CD14-positive monocyte (primary cell): Measurements from ENCODE around the gene ANKRD53. TPM values are rescaled to one million over a fixed set of nuclear protein-coding genes. Genes with fewer than 3 reads are reported as not detected.

ENCODE experiments used
- DNase-seq, 3 donors: peaks; one replicate each; pipeline ENCODE4 v3.0.0-alpha.2; 2011 to 2022
- H2AFZ ChIP-seq: 2 replicates; pipeline ENCODE4 v1.6.0; 2012; ENCODE audit warnings: mild to moderate bottlenecking, low read depth, low read length, inconsistent platforms; ENCODE audit not compliant: insufficient read depth, poor library complexity, severe bottlenecking
- H3K27ac ChIP-seq, 2 donors: 1 replicate in 1 of 2; 2 replicates in 1 of 2; pipeline ENCODE4 v1.5.1; 2012 to 2013; ENCODE audit warnings: low read length in 2 of 2, control low read depth in 1 of 2, inconsistent platforms in 1 of 2, low read depth in 1 of 2, mild to moderate bottlenecking in 1 of 2
- H3K27me3 ChIP-seq, 2 donors: one replicate each; pipeline versions ENCODE4 v1.6.0 to v1.6.1; 2011 to 2013; ENCODE audit warnings: low read length in 2 of 2; ENCODE audit not compliant: control insufficient read depth in 2 of 2, insufficient read depth in 2 of 2
- H3K36me3 ChIP-seq, 2 donors: replicated peaks in 1 of 2; 1 replicate in 1 of 2; 2 replicates in 1 of 2; pipeline versions ENCODE4 v1.5.1 to v1.6.1; 2012 to 2013; ENCODE audit warnings: low read length in 2 of 2, control low read depth in 1 of 2, inconsistent platforms in 1 of 2, mild to moderate bottlenecking in 1 of 2; ENCODE audit not compliant: insufficient read depth in 2 of 2, control insufficient read depth in 1 of 2
- H3K4me1 ChIP-seq, 2 donors: 1 replicate in 1 of 2; 2 replicates in 1 of 2; pipeline versions ENCODE4 v1.5.1 to v1.6.1; 2012 to 2013; ENCODE audit warnings: low read length in 2 of 2, control low read depth in 1 of 2, inconsistent platforms in 1 of 2, mild to moderate bottlenecking in 1 of 2, moderate library complexity in 1 of 2; ENCODE audit not compliant: insufficient read depth in 2 of 2, control insufficient read depth in 1 of 2
- H3K4me2 ChIP-seq: replicated peaks from 2 replicates; pipeline ENCODE3; 2012; ENCODE audit warnings: low read length, moderate library complexity, mild to moderate bottlenecking; ENCODE audit not compliant: poor library complexity, severe bottlenecking; ENCODE audit errors: extremely low read depth
- H3K4me3 ChIP-seq, 3 experiments: fragments of 200-600 bp in 1 of 3; sonication (generic) in 1 of 3; replicated peaks in 1 of 3; 1 replicate in 2 of 3; 2 replicates in 1 of 3; pipeline ENCODE4 v1.5.1; 2011 to 2013; ENCODE audit warnings: low read length in 3 of 3, mild to moderate bottlenecking in 3 of 3, control low read depth in 2 of 3, low read depth in 2 of 3, inconsistent platforms in 1 of 3, moderate library complexity in 1 of 3
- H3K79me2 ChIP-seq: 2 replicates; pipeline ENCODE4 v1.6.0; 2012; ENCODE audit warnings: mild to moderate bottlenecking, control low read depth, inconsistent platforms, low read length, moderate library complexity; ENCODE audit not compliant: insufficient read depth
- H3K9ac ChIP-seq: 2 replicates; pipeline ENCODE4 v1.6.0; 2017; ENCODE audit warnings: low read length, mild to moderate bottlenecking; ENCODE audit not compliant: insufficient read depth, poor library complexity, severe bottlenecking
- H3K9me3 ChIP-seq, 2 donors: replicated peaks in 1 of 2; 1 replicate in 1 of 2; 2 replicates in 1 of 2; pipeline versions ENCODE4 v1.5.1 to v1.6.1; 2012 to 2013; ENCODE audit warnings: low read length in 2 of 2, control low read depth in 1 of 2; ENCODE audit not compliant: control insufficient read depth in 1 of 2, insufficient read depth in 1 of 2
- H4K20me1 ChIP-seq: 2 replicates; pipeline ENCODE4 v1.6.0; 2012; ENCODE audit warnings: mild to moderate bottlenecking, low read length, control low read depth, moderate library complexity; ENCODE audit not compliant: insufficient read depth
- H3K27ac Mint-ChIP-seq, 7 donors: one replicate each; pipeline ENCODE4 v1.8.0; 2020; ENCODE audit warnings: mild to moderate bottlenecking in 7 of 7, mixed read lengths in 7 of 7, moderate library complexity in 6 of 7, inconsistent platforms in 2 of 7
- H3K27me3 Mint-ChIP-seq, 3 donors: one replicate each; pipeline ENCODE4 v1.8.0; 2021 to 2022; ENCODE audit warnings: low read depth in 3 of 3, mild to moderate bottlenecking in 3 of 3, mixed read lengths in 3 of 3, moderate library complexity in 3 of 3, inconsistent platforms in 1 of 3
- H3K36me3 Mint-ChIP-seq, 2 donors: one replicate each; pipeline ENCODE4 v1.8.0; 2020; ENCODE audit warnings: mixed read lengths in 2 of 2, inconsistent platforms in 1 of 2, mild to moderate bottlenecking in 1 of 2
- H3K4me1 Mint-ChIP-seq: one replicate; pipeline ENCODE4 v1.8.0; 2020; ENCODE audit warnings: mild to moderate bottlenecking, mixed read lengths
- H3K4me3 Mint-ChIP-seq, 2 donors: one replicate each; pipeline ENCODE4 v1.8.0; 2020; ENCODE audit warnings: mild to moderate bottlenecking in 2 of 2, mixed read lengths in 2 of 2, moderate library complexity in 1 of 2
- H3K9me3 Mint-ChIP-seq, 7 donors: one replicate each; pipeline ENCODE4 v1.8.0; 2020 to 2022; ENCODE audit warnings: mixed read lengths in 7 of 7, mild to moderate bottlenecking in 6 of 7, moderate library complexity in 6 of 7, inconsistent platforms in 2 of 7
- WGBS: methylation state at CpG from one replicate; pipeline ENCODE4 v1.1.5; 2013; ENCODE audit warnings: missing lambda C conversion rate; ENCODE audit not compliant: insufficient coverage; 5-methylcytosine and 5-hydroxymethylcytosine counted together
- intact Hi-C, 2 donors: fragments of 100-400 bp; cut with micrococcal nuclease; formaldehyde crosslinking; loops; one replicate each; pipeline versions ENCODE4 v1.15.0 to v1.15.1; 2023
- polyA plus RNA-seq, 3 donors: library from polyadenylated mRNA; depleted of rRNA in 1 of 3; unstranded in 2 of 3; stranded (reverse) in 1 of 3; fragments of 300-500 nt in 2 of 3; fragments of >200 nt in 1 of 3; fragmentation: Illumina TruSeq in 2 of 3; gene quantifications; 1 replicate in 2 of 3; 2 replicates in 1 of 3; pipeline ENCODE4 v1.2.3, GENCODE V29; 2012 to 2021
- TF ChIP-seq, protein P1 (sequence below): fragments of 200-600 bp; IDR thresholded peaks from one replicate; pipeline ENCODE4 v1.8.0; 2022; ENCODE audit warnings: antibody characterized with exemption, mild to moderate bottlenecking

ANKRD53 gene
- polyA plus RNA-seq, 3 donors: 0.12 TPM; not detected in 2

DNA sequence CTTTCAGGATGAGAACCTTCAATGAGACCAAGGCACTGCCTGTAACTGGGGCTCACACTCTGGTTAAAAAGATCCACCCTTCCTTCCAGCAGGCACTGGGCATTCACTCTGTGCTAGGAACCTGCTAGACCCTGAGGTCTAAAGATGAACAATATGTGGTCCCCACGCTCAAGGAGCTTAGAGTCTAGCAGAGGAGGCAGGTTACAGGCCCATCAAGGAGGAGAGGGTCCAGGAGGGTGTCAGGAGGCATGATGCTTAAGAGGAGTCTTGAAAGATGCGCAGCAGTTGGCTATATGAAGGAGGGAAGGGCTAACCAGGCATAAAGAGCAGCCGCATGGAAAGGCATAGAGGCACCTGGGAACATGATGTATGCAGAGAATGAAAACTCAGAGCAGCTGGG is 4.5 kb downstream of the ANKRD53 start:
- Histone ChIP-seq H3K9me3 (no peaks in the 10 kb centered on the region), H3K36me3 (peaks cover 17 to 21% of the 10 kb centered on the region in 2 donors), H3K79me2 (no peaks in the 10 kb centered on the region), H3K4me3 (no peak overlapping the region), H3K4me1 (peaks cover 16 to 23% of the 10 kb centered on the region in 2 donors), H3K4me2 (no peak overlapping the region), H4K20me1 (peaks cover 29% of the 10 kb centered on the region), H3K27me3 (peaks cover 2 to 15% of the 10 kb centered on the region in 2 donors), H2AFZ (no peak overlapping the region), H3K9ac (no peak overlapping the region), H3K27ac (no peak overlapping the region)
- Mint-ChIP-seq H3K9me3 (peaks cover 0 to 3% (median 0%) of the 10 kb centered on the region in 7 donors), H3K27me3 (peaks cover 11 to 17% (median 11%) of the 10 kb centered on the region in 3 donors), H3K4me3 (no peak overlapping the region), H3K4me1 (peaks cover 26% of the 10 kb centered on the region), H3K36me3 (peaks cover 39 to 47% of the 10 kb centered on the region in 2 donors), H3K27ac (no peak overlapping the region)
- 94% methylated on average over 3 of the region's 3 CpGs for WGBS
- TF ChIP-seq, protein P1, sequence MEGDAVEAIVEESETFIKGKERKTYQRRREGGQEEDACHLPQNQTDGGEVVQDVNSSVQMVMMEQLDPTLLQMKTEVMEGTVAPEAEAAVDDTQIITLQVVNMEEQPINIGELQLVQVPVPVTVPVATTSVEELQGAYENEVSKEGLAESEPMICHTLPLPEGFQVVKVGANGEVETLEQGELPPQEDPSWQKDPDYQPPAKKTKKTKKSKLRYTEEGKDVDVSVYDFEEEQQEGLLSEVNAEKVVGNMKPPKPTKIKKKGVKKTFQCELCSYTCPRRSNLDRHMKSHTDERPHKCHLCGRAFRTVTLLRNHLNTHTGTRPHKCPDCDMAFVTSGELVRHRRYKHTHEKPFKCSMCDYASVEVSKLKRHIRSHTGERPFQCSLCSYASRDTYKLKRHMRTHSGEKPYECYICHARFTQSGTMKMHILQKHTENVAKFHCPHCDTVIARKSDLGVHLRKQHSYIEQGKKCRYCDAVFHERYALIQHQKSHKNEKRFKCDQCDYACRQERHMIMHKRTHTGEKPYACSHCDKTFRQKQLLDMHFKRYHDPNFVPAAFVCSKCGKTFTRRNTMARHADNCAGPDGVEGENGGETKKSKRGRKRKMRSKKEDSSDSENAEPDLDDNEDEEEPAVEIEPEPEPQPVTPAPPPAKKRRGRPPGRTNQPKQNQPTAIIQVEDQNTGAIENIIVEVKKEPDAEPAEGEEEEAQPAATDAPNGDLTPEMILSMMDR: no peak
- peak in 1 of 3 donors; percentile 2 for DNase-seq
- intact Hi-C loops: no loop called here

DNA sequence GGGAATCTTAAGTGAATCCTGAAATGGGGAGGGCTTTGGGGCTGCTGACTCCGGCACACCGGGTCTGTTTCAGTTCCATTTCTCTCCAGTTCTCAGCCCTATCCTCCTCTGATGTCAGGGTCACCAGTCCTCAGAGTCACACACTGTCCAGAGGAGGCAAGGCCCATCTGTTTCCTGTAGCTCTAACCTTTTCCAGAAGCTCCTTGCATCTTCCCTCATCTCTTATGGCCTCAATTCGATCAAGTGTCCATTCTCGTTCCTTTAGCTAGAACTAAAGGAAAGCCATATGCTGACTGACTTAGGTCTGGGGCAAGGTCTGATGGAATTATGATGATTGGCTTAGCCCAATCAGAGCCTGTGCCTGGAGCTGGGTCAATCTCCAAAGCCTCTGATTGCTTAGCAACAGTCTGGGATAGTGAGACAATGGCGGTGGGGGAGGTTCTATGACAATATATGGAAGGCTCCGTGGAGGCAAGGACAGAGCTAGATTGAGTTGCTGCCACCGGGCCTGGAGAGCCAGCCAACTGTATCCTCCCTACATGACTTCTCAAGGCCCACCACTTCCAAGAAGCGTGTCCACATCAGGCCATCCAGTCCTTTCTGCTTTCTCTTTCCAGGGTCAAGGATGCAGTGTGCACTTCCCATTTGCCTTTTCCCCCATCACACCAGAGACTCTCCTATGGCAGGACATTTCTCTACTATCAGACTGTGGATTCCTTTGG is 5.2 kb downstream of the ANKRD53 start:
- Histone ChIP-seq H3K79me2 (no peaks in the 10 kb centered on the region), H3K36me3 (peaks cover 24 to 28% of the 10 kb centered on the region in 2 donors), H3K4me3 (no peak overlapping the region), H2AFZ (no peak overlapping the region), H3K9ac (no peak overlapping the region), H3K4me1 (peaks cover 9 to 16% of the 10 kb centered on the region in 2 donors), H3K4me2 (no peak overlapping the region), H4K20me1 (peaks cover 29% of the 10 kb centered on the region), H3K27ac (no peak overlapping the region), H3K9me3 (no peaks in the 10 kb centered on the region), H3K27me3 (peaks cover 2 to 9% of the 10 kb centered on the region in 2 donors)
- intact Hi-C loops: no loop called here
- WGBS: 86% methylated on average over 5 of the region's 8 CpGs
- Mint-ChIP-seq H3K27ac (no peak overlapping the region), H3K4me3 (no peak overlapping the region), H3K27me3 (peaks cover 8 to 10% (median 8%) of the 10 kb centered on the region in 3 donors), H3K9me3 (peaks cover 0 to 3% (median 0%) of the 10 kb centered on the region in 7 donors), H3K4me1 (peaks cover 23% of the 10 kb centered on the region), H3K36me3 (peaks cover 46 to 51% of the 10 kb centered on the region in 2 donors)
- TF ChIP-seq, protein P1: no peak
- DNase-seq: peak in 1 of 3 donors; percentile 2
